ENCODE results near the gene CORO7.

- TF ChIP-seq POLR2AphosphoS5 (IDR thresholded peaks at IDR 0.05; ENCODE audit: low read depth, low read length) (no peak), CTCF (IDR thresholded peaks at IDR 0.05) (no peak), RFX5 (IDR thresholded peaks at IDR 0.05; ENCODE audit: low read length) (no peak)
These were observed 28.6 kb downstream of the CORO7 start for GRCh38 chr16:4387781-4388180.

All from SK-N-SH (cell line).